Measurements from ENCODE around the gene OR13J1.

Gene OR13J1

DNA sequence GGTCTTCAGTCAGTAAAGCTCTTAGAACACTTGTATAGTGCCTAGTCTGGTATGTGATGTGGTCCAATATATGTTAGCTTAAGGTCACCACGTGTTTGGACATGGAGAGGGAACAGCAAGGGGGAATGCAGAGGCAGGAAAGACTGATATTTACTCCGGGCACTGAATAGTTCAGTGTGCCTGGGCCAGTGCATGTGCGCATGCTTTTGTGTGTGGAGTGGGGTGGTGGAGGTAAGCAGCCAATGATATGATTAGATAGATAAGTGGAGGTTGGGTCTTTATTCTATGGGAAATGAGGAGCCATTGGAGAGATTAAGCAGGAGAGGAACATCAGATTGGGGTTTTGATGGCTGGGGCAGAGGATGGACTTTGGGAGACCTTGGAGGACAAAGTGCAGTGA, 14.0 kb downstream of the OR13J1 start:
- DNase-seq, result no peak

DNA sequence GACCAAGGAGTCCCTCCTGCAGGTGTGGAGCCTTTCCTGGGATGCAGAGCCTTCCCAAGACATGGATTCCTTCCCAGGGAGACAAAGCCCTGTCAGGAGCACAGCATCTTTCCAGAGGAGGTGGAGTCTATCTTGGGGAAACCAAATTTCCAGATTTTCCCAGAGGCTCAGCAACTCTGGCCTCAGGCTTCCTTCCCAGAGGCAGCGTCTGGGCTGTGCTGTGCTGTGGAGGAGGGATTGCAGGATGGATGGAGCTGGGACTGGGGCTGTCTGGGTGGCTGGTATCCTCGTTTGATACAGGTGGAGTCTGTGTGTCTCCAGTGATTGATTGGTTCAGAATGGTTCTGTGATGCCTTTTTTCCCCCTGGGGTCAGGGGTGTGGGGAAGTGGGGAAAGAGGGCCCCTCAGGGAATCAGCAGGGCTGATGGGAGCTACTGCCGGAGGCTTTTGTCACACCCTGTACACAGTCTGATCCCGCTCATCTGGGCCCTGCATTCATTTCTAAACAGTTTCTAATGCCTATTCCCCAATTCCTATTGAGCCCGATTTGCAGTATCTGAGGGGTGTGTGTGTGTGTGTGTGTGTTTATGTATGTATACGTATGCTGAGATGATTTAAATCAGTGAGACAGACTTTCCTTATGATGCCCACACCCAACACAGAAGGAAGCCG, 16.0 kb downstream of the OR13J1 start:
- DNase-seq, result no peak

DNA sequence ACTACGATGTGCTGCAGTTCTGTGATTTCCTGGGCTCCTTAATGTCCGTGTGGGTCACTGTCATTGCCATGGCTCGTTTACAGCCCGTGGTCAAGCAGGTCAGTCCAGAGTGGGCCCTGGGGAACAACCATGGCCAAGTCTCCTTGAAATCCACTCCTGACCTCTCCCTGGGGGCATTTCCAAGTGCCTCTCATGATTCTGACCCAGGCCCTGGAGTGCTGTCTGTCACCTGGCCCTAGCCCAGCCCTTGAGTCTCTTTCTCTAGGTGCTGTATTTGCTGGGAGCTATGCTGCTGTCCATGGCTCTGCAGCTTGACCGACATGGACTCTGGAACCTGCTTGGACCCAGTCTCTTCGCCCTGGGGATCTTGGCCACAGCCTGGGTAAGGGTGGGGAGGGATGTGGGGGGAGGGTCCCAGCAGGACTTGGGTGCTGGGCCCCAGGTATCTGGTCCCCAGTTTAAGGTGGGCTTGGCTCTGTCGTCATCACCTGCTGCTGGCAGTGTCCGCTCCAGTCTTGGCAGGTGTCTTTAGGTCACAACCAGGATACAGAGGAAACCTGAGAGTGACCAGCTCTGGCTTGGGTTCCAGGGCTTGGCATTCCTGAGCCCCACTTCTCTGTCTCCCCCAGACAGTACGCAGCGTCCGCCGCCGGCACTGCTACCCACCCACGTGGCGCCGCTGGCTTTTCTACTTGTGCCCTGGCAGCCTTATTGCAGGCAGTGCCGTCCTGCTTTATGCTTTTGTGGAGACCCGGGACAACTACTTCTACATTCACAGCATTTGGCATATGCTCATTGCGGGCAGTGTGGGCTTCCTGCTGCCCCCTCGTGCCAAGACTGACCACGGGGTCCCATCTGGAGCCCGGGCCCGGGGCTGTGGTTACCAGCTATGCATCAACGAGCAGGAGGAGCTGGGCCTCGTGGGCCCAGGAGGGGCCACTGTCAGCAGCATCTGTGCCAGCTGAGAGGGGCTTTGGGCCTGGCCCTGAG, 17.0 kb downstream of the OR13J1 start:
- no peak for DNase-seq

DNA sequence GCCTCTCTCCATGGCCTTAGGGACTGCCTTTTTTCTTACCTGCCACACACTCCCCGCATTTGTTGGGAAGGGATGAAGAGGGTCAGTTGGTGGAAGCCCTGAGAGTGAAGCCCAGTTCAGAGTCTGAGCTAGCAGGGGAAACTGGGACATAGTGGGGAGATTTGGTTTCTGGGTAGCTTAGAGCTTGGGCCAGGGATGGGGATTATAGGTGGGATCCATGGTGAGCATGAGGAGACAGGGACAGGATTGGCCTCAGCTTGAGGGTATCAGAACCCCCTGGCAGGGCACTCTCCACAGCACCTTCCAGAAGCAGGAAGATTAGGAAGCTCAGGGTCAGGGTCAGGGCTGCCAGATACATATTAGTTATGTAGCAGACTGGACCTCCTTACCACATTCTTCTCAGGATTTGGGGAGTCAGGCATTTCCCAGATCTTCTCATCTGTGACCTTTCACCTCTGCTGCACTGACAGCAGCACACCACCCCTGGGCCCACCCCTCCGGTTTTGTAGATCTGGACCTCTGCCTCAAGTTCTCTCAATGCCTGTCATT, 17.9 kb downstream of the OR13J1 start:
- DNase-seq, result no peak

- DNase-seq, result no peak
Observed at GRCh38 chr9:35847792-35848572, 22.2 kb downstream of the OR13J1 start.

DNA sequence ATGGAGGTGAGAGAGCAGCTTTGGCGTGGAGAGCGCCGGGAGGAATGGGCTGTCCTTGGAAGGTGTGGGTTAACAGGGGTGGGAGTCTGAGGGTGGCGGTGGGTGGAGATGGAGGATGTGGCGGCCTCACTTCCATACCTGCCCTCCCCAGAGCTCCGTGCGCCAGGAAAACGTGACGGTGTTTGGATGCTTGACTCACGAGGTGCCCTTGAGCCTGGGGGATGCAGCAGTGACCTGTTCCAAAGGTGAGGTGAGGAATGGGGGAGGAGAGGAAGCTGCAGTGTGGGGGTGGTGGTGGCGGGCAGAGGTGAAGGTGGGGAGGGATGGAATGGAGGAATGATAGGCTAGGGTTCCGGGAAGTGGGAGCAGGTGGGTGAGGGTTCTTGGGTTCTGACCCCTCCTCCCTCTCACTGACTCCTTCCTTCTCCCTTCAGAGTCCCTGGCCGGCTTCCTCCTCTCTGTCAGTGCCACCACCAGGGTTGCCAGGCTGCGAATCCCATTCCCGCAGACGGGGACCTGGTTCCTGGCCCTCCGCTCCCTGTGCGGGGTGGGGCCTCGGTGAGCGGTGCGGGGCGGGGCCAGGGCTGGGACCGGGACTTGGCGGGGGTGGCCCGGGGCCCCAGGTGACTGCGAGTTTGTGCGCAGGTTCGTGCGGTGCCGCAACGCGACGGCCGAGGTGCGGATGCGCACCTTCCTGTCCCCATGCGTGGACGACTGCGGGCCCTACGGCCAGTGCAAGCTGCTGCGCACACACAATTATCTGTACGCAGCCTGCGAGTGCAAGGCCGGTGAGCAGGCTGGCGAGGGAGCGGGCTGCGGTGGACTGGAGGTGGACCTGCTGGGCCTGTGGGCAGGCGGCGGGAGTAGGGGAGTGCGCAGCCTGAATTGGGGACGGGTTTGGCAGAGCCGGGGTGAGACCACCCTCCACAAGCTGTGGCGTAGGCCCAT, 24.1 kb downstream of the OR13J1 start:
- DNase-seq, result no peak

- no peak for DNase-seq
Observed at GRCh38 chr9:35844628-35845270, 25.5 kb downstream of the OR13J1 start.

GRCh38 chr9:35842795-35843194, 27.4 kb downstream of the OR13J1 start:
- no peak for DNase-seq

DNA sequence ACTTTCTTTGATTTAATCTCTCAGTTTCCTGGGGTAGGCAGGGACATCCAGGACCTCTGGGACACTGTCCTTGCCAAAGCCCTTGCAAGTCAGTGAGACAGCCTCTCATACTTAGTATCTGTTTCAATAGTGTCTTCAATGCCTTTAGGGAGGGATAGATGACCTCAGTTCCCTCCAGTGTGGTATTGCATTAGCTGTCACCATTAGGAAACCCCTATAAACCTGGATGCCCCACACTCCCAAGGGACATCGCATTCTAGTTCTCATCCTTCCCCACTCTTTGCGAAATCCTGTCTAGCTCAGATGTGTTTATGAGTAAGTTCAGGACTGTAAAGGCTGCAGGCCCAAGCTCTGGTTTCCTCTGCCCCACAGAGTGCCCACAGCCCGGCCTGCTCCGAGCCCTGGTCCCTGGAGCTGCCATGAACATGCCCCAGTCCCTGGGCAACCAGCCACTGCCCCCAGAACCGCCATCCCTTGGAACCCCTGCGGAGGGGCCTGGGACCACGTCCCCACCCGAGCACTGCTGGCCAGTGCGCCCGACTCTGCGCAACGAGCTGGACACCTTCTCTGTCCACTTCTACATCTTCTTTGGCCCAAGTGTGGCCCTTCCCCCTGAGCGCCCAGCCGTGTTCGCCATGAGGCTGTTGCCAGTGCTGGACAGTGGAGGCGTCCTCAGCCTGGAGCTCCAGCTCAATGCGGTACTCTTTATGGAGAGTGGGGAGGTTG, 28.0 kb downstream of the OR13J1 start:
- no peak for DNase-seq

DNA sequence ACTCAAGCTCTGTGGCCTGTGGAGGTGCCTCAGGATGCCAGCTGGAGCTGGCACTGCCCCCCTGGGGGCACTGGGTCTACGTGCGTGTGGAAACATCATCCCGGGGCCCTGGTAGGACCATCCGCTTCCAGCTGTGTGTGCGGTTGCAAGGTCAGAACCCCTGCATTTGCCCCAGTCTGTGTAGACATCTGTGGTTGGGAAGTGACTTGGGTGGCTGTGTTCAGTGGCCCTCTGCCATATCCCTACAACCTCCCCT, 28.6 kb downstream of the OR13J1 start:
- DNase-seq, result no peak

GRCh38 chr9:35840881-35841644, 29.1 kb downstream of the OR13J1 start:
- DNase-seq, result no peak

DNA sequence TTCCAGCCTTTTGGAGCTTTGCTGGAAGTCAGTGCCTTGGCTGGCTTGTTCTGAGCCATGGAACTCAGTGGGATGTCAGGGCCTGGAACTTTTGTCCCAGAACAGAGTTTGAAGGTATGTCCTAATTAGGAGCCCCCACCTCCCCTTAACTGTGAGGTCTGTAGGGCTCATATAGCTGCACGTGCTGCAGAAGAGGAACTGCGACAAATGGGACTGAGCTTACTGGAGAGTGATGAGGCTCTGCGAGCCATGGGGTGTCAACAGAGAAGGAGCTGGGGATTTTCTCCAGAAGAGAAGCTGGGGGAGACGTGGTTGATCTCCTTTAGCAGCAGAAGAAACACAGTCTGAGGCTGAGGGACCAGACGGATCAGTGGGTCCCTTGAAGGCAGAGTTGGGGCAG, 30.3 kb downstream of the OR13J1 start:
- no peak for DNase-seq

- no peak for DNase-seq
Observed at GRCh38 chr9:35836595-35836994, 33.6 kb downstream of the OR13J1 start.

GRCh38 chr9:35835766-35836165, 34.4 kb downstream of the OR13J1 start:
- no peak for DNase-seq

DNA sequence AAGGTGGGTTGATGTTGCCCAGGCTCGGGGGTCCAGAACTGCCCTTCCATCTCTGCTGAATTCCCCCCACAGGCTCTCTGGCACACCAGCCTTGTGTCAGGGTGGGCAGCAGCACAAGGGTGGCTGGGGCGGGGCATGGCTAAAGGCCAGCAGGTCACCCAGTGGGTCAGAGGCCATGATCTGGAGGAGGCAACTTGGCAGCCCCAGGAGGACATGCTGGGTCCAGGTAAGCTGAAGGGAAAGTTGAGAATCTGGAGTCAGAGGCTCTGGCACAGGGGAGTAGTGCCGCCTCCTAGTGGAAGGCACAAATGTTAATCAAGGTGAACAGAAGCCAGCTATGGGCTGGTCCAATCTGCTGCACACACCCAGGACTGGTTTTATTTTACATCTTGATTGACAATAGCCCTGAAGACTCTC, 35.0 kb downstream of the OR13J1 start:
- no peak for DNase-seq

- no peak for DNase-seq
Observed at GRCh38 chr9:35834260-35835215, 35.7 kb downstream of the OR13J1 start.

DNA sequence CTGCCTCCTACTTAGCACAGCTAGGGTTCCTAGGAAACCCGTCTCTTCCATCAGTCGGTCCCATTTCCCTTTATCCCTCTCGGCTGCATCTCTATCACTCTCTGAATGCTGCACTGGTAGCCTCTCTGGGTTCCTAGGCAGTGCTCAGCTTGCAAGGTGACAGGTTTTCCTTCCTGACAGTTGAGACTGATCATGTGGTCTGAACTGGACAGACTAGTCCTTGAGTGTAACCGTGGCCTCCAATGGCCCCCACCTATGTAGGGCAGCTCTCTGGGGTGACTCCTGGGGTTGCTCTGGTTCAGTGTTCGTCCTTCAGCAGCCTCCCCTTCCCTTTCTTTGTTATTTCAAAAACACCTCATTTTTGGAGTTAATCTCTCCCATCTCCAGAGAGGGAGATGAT, 37.4 kb downstream of the OR13J1 start:
- DNase-seq, result no peak

DNA sequence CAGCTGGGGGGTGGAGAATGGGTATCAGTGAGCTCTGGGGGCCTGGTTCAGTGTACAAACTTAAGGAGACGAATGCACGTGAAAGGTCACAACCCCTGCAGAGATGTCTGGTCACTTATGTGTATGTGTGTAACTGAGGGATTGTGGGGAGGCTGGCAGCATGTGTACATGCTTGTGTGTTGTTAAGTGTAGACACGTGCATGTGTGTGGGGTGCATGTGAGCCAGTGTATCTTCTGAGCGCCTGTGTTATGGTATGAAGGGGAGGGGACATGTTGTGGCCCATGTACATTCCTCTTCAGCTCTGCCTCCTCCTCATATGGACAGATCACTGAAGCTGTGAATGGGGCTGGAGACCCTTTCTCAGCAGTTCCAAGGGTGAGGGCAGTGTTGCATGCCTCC, 39.2 kb downstream of the OR13J1 start:
- no peak for DNase-seq

- no peak for DNase-seq
Observed at GRCh38 chr9:35829764-35830096, 40.5 kb downstream of the OR13J1 start.
